NB4 (cell line): ENCODE results near the gene RBPJ.

Source experiments
- DNase-seq: peaks from one replicate; pipeline ENCODE4 v3.0.0; 2010; ENCODE audit warnings: low read depth
- H3K4me3 ChIP-seq: one replicate; pipeline ENCODE4 v1.5.1; 2011; ENCODE audit warnings: mild to moderate bottlenecking, low read depth, low read length, moderate library complexity
- MYC ChIP-seq: IDR thresholded peaks from 2 replicates; pipeline ENCODE4 v1.6.1; 2011; ENCODE audit warnings: low read depth, low read length
- POLR2A ChIP-seq: IDR thresholded peaks from 2 replicates; pipeline ENCODE4 v1.6.1; 2011; ENCODE audit warnings: mild to moderate bottlenecking; ENCODE audit not compliant: insufficient read length; ENCODE audit errors: extremely low read depth
- TF ChIP-seq, protein P1 (sequence below): IDR thresholded peaks from one replicate; pipeline ENCODE4 v1.5.1; 2012; ENCODE audit warnings: low read depth, low read length
- TF ChIP-seq, protein P2 (sequence below): IDR thresholded peaks from 2 replicates; pipeline ENCODE4 v1.6.1; 2011; ENCODE audit warnings: low read depth, low read length

RBPJ gene

GRCh38 chr4:26298198-26298947 is 22.4 kb upstream of the RBPJ start:
- H3K4me3 ChIP-seq = no peak overlapping the region
- no peak for DNase-seq
- TF ChIP-seq, protein P1, sequence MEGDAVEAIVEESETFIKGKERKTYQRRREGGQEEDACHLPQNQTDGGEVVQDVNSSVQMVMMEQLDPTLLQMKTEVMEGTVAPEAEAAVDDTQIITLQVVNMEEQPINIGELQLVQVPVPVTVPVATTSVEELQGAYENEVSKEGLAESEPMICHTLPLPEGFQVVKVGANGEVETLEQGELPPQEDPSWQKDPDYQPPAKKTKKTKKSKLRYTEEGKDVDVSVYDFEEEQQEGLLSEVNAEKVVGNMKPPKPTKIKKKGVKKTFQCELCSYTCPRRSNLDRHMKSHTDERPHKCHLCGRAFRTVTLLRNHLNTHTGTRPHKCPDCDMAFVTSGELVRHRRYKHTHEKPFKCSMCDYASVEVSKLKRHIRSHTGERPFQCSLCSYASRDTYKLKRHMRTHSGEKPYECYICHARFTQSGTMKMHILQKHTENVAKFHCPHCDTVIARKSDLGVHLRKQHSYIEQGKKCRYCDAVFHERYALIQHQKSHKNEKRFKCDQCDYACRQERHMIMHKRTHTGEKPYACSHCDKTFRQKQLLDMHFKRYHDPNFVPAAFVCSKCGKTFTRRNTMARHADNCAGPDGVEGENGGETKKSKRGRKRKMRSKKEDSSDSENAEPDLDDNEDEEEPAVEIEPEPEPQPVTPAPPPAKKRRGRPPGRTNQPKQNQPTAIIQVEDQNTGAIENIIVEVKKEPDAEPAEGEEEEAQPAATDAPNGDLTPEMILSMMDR = no peak
- TF ChIP-seq MYC (no peak), POLR2A (no peak)
- TF ChIP-seq, protein P2, sequence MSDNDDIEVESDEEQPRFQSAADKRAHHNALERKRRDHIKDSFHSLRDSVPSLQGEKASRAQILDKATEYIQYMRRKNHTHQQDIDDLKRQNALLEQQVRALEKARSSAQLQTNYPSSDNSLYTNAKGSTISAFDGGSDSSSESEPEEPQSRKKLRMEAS = no peak

GRCh38 chr4:26299254-26299882 is 21.4 kb upstream of the RBPJ start:
- no peak overlapping the region for H3K4me3 ChIP-seq
- no peak for DNase-seq
- TF ChIP-seq MYC = no peak
- TF ChIP-seq, protein P1 = no peak
- TF ChIP-seq POLR2A = no peak
- TF ChIP-seq, protein P2 = no peak

DNA sequence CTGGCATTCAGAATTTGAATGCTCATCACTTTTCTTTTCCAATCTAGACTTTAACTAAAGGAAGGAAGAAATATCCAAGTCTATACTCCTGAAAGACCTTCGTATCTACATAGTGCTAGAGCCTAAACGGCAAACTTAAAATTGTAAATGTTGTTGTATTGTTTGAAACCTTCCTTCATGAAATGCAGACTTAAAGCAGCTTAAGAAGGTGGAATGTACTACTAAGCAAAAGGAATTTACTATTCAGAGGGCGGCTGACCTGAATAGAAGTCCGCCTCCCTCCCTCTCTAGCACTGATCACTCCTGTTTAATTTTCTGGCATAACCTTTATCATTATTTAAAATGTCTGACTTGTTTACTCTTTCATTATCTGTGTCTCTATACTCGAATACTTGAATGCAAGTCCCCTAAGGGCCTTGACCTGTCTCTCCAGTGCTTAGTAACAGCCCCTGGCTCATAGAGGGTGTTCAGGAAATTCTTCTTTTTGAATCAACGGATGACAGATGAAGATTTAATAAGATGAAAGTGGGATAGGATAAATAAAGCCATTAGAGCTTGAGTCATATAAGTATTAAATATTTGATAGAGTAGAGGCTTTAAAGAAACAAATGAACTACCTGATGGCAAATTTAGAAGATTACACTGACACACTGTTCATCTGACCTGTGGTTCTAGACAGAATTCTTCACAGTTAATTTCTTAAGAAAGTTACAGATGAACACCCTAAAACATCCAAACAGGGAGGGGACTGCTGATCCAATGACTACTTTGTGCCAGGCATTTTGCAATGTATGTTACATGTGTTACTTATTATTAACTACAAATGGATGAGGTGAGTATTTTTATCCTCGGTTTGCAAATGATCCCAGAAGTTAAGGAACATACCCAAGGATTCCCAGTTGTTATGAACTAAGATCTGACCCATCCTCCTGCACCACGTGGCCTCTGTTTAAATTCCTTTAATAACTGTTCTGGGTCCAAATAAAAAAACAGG is 20.2 kb upstream of the RBPJ start:
- no peak overlapping the region for H3K4me3 ChIP-seq
- TF ChIP-seq MYC (no peak), POLR2A (no peak)
- TF ChIP-seq, protein P1 = no peak
- TF ChIP-seq, protein P2 = no peak
- no peak for DNase-seq

DNA sequence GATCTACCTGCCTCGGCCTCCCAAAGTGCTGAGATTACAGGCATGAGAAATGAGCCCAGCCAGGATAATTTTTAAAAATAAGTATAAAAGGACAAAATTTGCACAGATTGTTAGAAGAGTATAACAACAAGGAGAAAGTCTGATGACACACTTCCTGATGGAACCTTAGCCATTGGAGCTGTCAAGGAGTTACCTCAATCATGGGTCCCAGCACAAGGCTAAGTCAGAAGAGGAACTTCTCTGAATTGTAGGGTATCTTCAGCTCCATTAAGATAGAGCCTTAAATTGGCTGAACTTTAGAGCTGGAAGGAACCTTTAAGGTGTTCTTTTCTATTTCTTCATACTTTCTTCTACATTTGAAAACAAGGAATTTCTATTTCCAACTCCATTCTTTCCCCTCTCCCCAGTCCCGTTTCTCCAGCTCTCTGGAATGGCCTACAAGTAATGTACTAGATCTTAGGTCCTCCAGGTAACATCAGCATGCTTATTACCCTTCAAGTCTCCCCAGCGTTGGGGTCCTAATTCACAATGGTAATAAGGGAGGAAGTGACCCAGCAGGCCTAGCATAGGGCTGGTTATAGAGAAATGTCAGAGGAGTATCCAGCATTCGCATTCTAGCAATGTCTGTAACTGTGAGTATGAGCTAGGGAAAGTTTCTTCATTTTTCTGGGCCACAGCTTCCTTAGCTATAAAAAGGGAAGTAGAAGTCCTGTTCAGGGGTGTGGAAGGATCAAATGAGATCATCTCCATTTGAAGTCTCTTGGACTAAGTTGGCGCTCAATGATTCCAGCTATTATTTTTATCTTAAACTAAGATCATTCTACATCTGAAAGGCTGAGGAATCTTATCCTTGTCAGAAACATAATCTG is 18.5 kb upstream of the RBPJ start:
- DNase-seq = peak; percentile 89
- TF ChIP-seq POLR2A (no peak), MYC (no peak)
- TF ChIP-seq, protein P1 = no peak
- TF ChIP-seq, protein P2 = no peak

DNA sequence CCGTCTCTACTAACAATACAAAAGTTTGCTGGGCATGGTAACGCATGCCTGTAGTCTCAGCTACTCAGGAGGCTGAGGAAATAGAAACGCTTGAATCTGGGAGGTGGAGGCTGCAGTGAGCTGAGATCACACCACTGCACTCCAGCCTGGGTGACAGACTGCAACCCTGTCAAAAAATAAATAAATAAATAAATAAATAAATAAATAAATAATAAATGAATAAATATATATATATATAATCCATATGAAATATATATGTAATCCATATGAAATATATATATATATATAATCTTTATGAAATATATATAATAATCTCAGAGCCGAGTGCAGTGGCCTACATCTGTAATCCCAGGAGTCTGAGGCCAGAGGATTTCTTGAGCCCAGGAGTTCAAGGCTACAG is 17.8 kb upstream of the RBPJ start:
- no peak for DNase-seq
- TF ChIP-seq, protein P2 = no peak
- TF ChIP-seq POLR2A (no peak), MYC (no peak)
- TF ChIP-seq, protein P1 = no peak

More for the DNA sequence above, 18.5 kb upstream of the RBPJ start:
- H3K4me3 ChIP-seq = no peak overlapping the region

More for the DNA sequence above, 17.8 kb upstream of the RBPJ start:
- H3K4me3 ChIP-seq = no peak overlapping the region
